Measurements from ENCODE around the gene CRTC3. TPM values are rescaled to one million over a fixed set of nuclear protein-coding genes. Genes with fewer than 3 reads are reported as not detected.

The CRTC3 gene
- total and polyA plus RNA-seq, 2 donors (not counting 1 experiment from before 2014, with no cell fraction given): 18.3 to 23.4 TPM

DNA sequence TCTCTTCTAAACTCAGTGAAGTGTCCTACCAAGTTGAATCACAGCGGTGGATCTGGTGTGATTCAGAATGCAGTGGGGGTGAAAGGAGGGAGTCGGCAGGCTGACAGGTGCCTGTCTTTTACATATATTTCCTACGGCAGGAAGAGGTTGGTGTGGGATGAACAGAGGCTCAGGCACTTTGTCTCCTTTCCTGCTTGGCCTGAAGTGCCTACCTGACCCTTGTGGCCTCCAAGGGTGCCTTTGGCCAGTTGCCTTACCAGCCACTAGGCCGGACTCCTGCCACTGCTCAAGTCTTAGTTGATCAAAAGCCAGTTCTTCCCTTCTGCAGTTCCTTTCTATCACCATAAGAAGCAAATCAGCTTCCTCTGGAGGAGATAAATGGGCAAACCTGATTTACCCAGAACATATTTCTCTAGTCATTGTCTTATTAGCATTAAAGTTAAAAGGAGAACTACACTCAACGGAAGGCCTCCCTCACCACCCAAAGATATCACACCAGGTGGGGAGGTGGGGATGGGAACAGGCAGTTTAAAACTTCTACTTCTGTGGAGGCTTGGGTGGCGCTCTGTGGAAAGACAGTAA lies 52.1 kb downstream of the CRTC3 start:
- Histone ChIP-seq H3K4me2 (ENCODE audit: extremely low read depth, insufficient read depth, low read length) (no peak overlapping the region), H3K4me1 (ENCODE audit: control insufficient read depth, extremely low read depth, insufficient read depth, low read length) (no peaks in the 10 kb centered on the region), H2AFZ (ENCODE audit: low read length) (no peak overlapping the region), H3K4me3 (replicated peaks in 1 of 4; ENCODE audit: control extremely low read depth in 1 of 4, insufficient read depth in 1 of 4, low read depth in 3 of 4, low read length in 4 of 4) (no peak overlapping the region), H3K27me3 (ENCODE audit: control insufficient read depth, insufficient read depth, low read length) (no peaks in the 10 kb centered on the region), H4K20me1 (ENCODE audit: control insufficient read depth, extremely low read depth, insufficient read depth, low read length) (no peaks in the 10 kb centered on the region), H3K79me2 (ENCODE audit: control insufficient read depth, insufficient read depth, low read length) (no peaks in the 10 kb centered on the region), H3K27ac (ENCODE audit: insufficient read depth, low read length) (no peak overlapping the region), H3K9ac (ENCODE audit: insufficient read depth, low read length) (no peak overlapping the region), H3K9me3 (ENCODE audit: control insufficient read depth, insufficient read depth, low read depth, low read length) (no peaks in the 10 kb centered on the region), H3K36me3 (ENCODE audit: control insufficient read depth, insufficient read depth, low read length) (no peaks in the 10 kb centered on the region)
- no peak for TF ChIP-seq CTCF (conservative IDR thresholded peaks at IDR 0.05 in 1 of 2, IDR thresholded peaks at IDR 0.05 in 1 of 2; ENCODE audit: low read depth in 1 of 2, low read length in 2 of 2)
- TF ChIP-seq EZH2 (IDR thresholded peaks at IDR 0.05; ENCODE audit: low read length, missing control alignments): no peak
- DNase-seq (ENCODE audit: low read depth in 2 of 2): no peak

DNA sequence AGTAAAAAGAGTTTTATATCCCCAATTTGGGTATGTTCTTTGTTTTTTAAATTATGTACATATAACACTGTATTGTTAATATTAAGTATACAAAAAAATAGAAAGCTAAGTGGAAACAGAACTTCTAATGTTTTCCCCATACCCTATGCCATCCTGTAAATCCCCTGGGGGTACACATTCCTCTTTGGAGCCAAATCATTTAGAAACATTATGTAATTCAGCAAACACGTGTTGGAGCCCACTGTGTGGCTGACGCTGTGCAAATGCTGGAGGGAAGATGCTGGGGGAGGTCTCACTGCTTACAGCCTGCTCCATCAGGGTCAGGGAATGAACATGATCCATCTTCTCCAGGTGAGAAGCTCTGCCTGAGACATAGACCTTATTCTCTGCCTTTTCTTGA lies 52.8 kb downstream of the CRTC3 start:
- Histone ChIP-seq H3K27ac (ENCODE audit: insufficient read depth, low read length) (no peak overlapping the region), H3K4me3 (replicated peaks in 1 of 4; ENCODE audit: control extremely low read depth in 1 of 4, insufficient read depth in 1 of 4, low read depth in 3 of 4, low read length in 4 of 4) (no peak overlapping the region), H3K4me2 (ENCODE audit: extremely low read depth, insufficient read depth, low read length) (no peak overlapping the region), H3K79me2 (ENCODE audit: control insufficient read depth, insufficient read depth, low read length) (no peaks in the 10 kb centered on the region), H3K36me3 (ENCODE audit: control insufficient read depth, insufficient read depth, low read length) (no peaks in the 10 kb centered on the region), H3K27me3 (ENCODE audit: control insufficient read depth, insufficient read depth, low read length) (no peaks in the 10 kb centered on the region), H4K20me1 (ENCODE audit: control insufficient read depth, extremely low read depth, insufficient read depth, low read length) (no peaks in the 10 kb centered on the region), H3K4me1 (ENCODE audit: control insufficient read depth, extremely low read depth, insufficient read depth, low read length) (no peaks in the 10 kb centered on the region), H3K9ac (ENCODE audit: insufficient read depth, low read length) (no peak overlapping the region), H2AFZ (ENCODE audit: low read length) (no peak overlapping the region), H3K9me3 (ENCODE audit: control insufficient read depth, insufficient read depth, low read depth, low read length) (no peaks in the 10 kb centered on the region)
- TF ChIP-seq EZH2 (IDR thresholded peaks at IDR 0.05; ENCODE audit: low read length, missing control alignments): no peak
- no peak for DNase-seq (ENCODE audit: low read depth in 2 of 2)

DNA sequence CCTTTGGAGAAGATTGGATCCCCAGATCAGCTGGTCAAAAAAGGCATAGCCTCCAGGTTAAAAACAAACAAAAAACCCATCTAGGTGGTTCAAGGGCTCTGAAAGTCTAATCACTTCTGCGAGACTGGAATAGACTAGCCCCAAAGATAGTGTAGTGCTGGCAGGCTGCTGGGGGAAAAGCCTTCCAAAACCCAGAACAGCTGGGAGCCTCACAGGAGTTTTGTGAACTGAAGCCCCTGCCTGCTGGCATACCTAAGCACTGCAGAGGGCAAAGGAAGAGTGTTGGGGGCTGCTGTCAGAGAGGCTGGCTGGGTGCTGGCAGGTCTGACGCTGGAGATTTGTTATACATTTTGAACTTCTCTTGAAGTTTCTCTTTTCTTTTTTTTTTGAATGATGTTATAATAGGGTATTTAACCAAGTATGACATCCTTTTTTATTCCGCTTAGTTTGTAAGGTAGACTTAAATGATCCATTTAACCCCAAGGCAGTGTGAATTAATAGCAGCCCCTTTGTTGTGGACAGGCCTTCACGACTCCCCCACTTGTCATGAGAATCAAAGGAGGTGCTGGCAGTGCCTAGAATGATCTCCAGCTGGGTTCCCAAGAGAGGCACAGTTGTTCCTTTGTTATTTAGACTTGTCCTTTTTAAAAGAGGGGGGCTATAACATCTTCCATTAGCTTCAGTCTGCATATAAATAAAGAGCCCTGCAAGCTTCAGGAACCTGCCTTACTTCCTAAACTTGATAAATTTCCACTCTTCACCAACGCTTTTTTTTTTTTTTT lies 53.9 kb downstream of the CRTC3 start:
- Histone ChIP-seq H3K27me3 (ENCODE audit: control insufficient read depth, insufficient read depth, low read length) (no peaks in the 10 kb centered on the region), H3K27ac (ENCODE audit: insufficient read depth, low read length) (no peak overlapping the region), H3K4me1 (ENCODE audit: control insufficient read depth, extremely low read depth, insufficient read depth, low read length) (no peaks in the 10 kb centered on the region), H2AFZ (ENCODE audit: low read length) (no peak overlapping the region), H3K9ac (ENCODE audit: insufficient read depth, low read length) (no peak overlapping the region), H3K4me3 (replicated peaks in 1 of 4; ENCODE audit: control extremely low read depth in 1 of 4, insufficient read depth in 1 of 4, low read depth in 3 of 4, low read length in 4 of 4) (no peak overlapping the region), H3K9me3 (ENCODE audit: control insufficient read depth, insufficient read depth, low read depth, low read length) (no peaks in the 10 kb centered on the region), H3K36me3 (ENCODE audit: control insufficient read depth, insufficient read depth, low read length) (no peaks in the 10 kb centered on the region), H3K79me2 (ENCODE audit: control insufficient read depth, insufficient read depth, low read length) (no peaks in the 10 kb centered on the region), H4K20me1 (ENCODE audit: control insufficient read depth, extremely low read depth, insufficient read depth, low read length) (no peaks in the 10 kb centered on the region), H3K4me2 (ENCODE audit: extremely low read depth, insufficient read depth, low read length) (no peak overlapping the region)
- TF ChIP-seq EZH2 (IDR thresholded peaks at IDR 0.05; ENCODE audit: low read length, missing control alignments) (no peak), CTCF (conservative IDR thresholded peaks at IDR 0.05 in 1 of 2, IDR thresholded peaks at IDR 0.05 in 1 of 2; ENCODE audit: low read depth in 1 of 2, low read length in 2 of 2) (no peak)
- DNase-seq (ENCODE audit: low read depth in 2 of 2): no peak

Measured in fibroblast of lung (primary cell).